ENCODE results near the gene RAMP1.

RAMP1 gene

GRCh38 chr2:237876951-237877491 lies 17.6 kb downstream of the RAMP1 start:
- no peak for DNase-seq (ENCODE audit: low read depth)

- no peak for DNase-seq (ENCODE audit: low read depth)
Measured at GRCh38 chr2:237877576-237878307, 18.3 kb downstream of the RAMP1 start.

GRCh38 chr2:237878321-237879057 lies 19.1 kb downstream of the RAMP1 start:
- no peak for DNase-seq (ENCODE audit: low read depth)

- no peak for DNase-seq (ENCODE audit: low read depth)
Measured at GRCh38 chr2:237879058-237879430, 19.6 kb downstream of the RAMP1 start.

- no peak for DNase-seq (ENCODE audit: low read depth)
Measured at GRCh38 chr2:237879991-237880560, 20.7 kb downstream of the RAMP1 start.

- DNase-seq (ENCODE audit: low read depth), result no peak
Measured at GRCh38 chr2:237882510-237883481, 23.4 kb downstream of the RAMP1 start.

GRCh38 chr2:237883951-237884446 lies 24.6 kb downstream of the RAMP1 start:
- DNase-seq (ENCODE audit: low read depth), result no peak

- DNase-seq (ENCODE audit: low read depth), result no peak
Measured at GRCh38 chr2:237884681-237885080, 25.3 kb downstream of the RAMP1 start.

GRCh38 chr2:237885111-237885930 lies 25.9 kb downstream of the RAMP1 start:
- no peak for DNase-seq (ENCODE audit: low read depth)

- DNase-seq (ENCODE audit: low read depth), result no peak
Measured at GRCh38 chr2:237885931-237886684, 26.7 kb downstream of the RAMP1 start.

GRCh38 chr2:237886685-237887481 lies 27.5 kb downstream of the RAMP1 start:
- no peak for DNase-seq (ENCODE audit: low read depth)

GRCh38 chr2:237888389-237888788 lies 29.0 kb downstream of the RAMP1 start:
- DNase-seq (ENCODE audit: low read depth), result no peak

- no peak for DNase-seq (ENCODE audit: low read depth)
Measured at GRCh38 chr2:237889016-237889415, 29.6 kb downstream of the RAMP1 start.

GRCh38 chr2:237889811-237890210 lies 30.4 kb downstream of the RAMP1 start:
- DNase-seq (ENCODE audit: low read depth), result no peak

GRCh38 chr2:237892478-237892877 lies 33.1 kb downstream of the RAMP1 start:
- DNase-seq (ENCODE audit: low read depth), result no peak

- DNase-seq (ENCODE audit: low read depth), result no peak
Measured at GRCh38 chr2:237892984-237893595, 33.7 kb downstream of the RAMP1 start.

- no peak for DNase-seq (ENCODE audit: low read depth)
Measured at GRCh38 chr2:237894396-237894979, 35.1 kb downstream of the RAMP1 start.

- DNase-seq (ENCODE audit: low read depth), result no peak
Measured at GRCh38 chr2:237894986-237895543, 35.6 kb downstream of the RAMP1 start.
